HepG2 (cell line): ENCODE data around the gene TNFSF12. TPM values are rescaled to one million over a fixed set of nuclear protein-coding genes. Genes with fewer than 3 reads are reported as not detected.

Experiments used
- ATAC-seq: fragments of 200-7000 bp; cut with Tn5 transposase; 3 replicates; pipeline ENCODE4 v1.9.1; 2020; ENCODE audit warnings: mild to moderate bottlenecking, moderate library complexity
- BruUV-seq: library from RNA; stranded (reverse); fragments of 400-500 nt; replicated peaks from 2 replicates; lab custom pipeline; 2021; lab: Mats Ljungman, UMichigan
- CTCF ChIA-PET: fragments of 300-600 bp; formaldehyde crosslinking; extraction: SDS; loops from one replicate; lab custom pipeline; 2021; ENCODE audit warnings: low total read pairs, inconsistent platforms, low intra/inter-chr PET ratio; lab: Yijun Ruan, JAX
- POLR2A ChIA-PET: fragments of 350-600 bp; sonication (Branson Sonifier 250); formaldehyde crosslinking; loops from one replicate; lab custom pipeline; 2020; ENCODE audit warnings: antibody characterized with exemption, inconsistent platforms; lab: Yijun Ruan, JAX
- DNase-seq: peaks from one replicate; pipeline ENCODE4 v3.0.0-alpha.2; 2015; ENCODE audit warnings: low spot score
- FAIRE-seq: peaks from 3 replicates; lab custom pipeline; 2011; peaks lifted over from hg19 to GRCh38; lab: Jason Lieb, UNC
- H2AFZ ChIP-seq: one replicate; pipeline ENCODE4 v1.6.1; 2011; ENCODE audit warnings: low read length, inconsistent platforms
- H3K27ac ChIP-seq: fragments of 300-600 bp; 3 replicates; pipeline ENCODE4 v1.8.0; 2011; ENCODE audit warnings: mixed run types, mild to moderate bottlenecking, mixed read lengths, low read length, inconsistent platforms; ENCODE audit not compliant: insufficient read depth; ENCODE audit errors: extremely low read length
- H3K27me3 ChIP-seq, 2 experiments: fragments of 200-600 bp in 1 of 2; 2 replicates in 1 of 2; 3 replicates in 1 of 2; pipeline versions ENCODE4 v1.6.0 to v1.8.0; 2011; ENCODE audit warnings: low read length in 2 of 2, mild to moderate bottlenecking in 2 of 2, moderate library complexity in 2 of 2, inconsistent platforms in 1 of 2; ENCODE audit not compliant: insufficient read depth in 2 of 2, control insufficient read depth in 1 of 2
- H3K36me3 ChIP-seq, 2 experiments: fragments of 200-600 bp in 1 of 2; replicated peaks in 1 of 2; 2 replicates in 1 of 2; 3 replicates in 1 of 2; pipeline versions ENCODE4 v1.5.1 to v1.8.0; 2011; ENCODE audit warnings: low read length in 2 of 2, inconsistent platforms in 1 of 2; ENCODE audit not compliant: insufficient read depth in 2 of 2, control insufficient read depth in 1 of 2
- H3K4me1 ChIP-seq: 2 replicates; pipeline ENCODE4 v1.5.1; 2012; ENCODE audit warnings: low read length, inconsistent platforms; ENCODE audit not compliant: insufficient read depth
- H3K4me2 ChIP-seq: 2 replicates; pipeline ENCODE4 v1.6.0; 2011; ENCODE audit warnings: low read depth, low read length, inconsistent platforms
- H3K4me3 ChIP-seq, 3 experiments: fragments of 200-600 bp in 1 of 3; sonication (generic), shearing (Covaris generic) in 1 of 3; replicated peaks in 1 of 3; 2 replicates each; pipeline ENCODE4 v1.5.1; 2011 to 2016; ENCODE audit warnings: low read length in 3 of 3, inconsistent platforms in 2 of 3, low read depth in 2 of 3, mild to moderate bottlenecking in 2 of 3, control low read depth in 1 of 3, mixed read lengths in 1 of 3; ENCODE audit not compliant: insufficient read depth in 1 of 3
- H3K79me2 ChIP-seq: one replicate; pipeline ENCODE4 v1.6.1; 2011; ENCODE audit warnings: low read length, inconsistent platforms; ENCODE audit not compliant: insufficient read depth
- H3K9ac ChIP-seq: 2 replicates; pipeline ENCODE4 v1.6.0; 2011; ENCODE audit warnings: mild to moderate bottlenecking, low read depth, low read length, inconsistent platforms; ENCODE audit not compliant: insufficient read depth
- H3K9me3 ChIP-seq: 2 replicates; pipeline ENCODE4 v1.5.1; 2012; ENCODE audit warnings: mild to moderate bottlenecking, low read length
- H4K20me1 ChIP-seq: 2 replicates; pipeline ENCODE4 v1.6.0; 2011; ENCODE audit warnings: inconsistent platforms, mild to moderate bottlenecking, low read length, moderate library complexity; ENCODE audit not compliant: insufficient read depth
- DPF2 ChIP-seq: sonication (generic); formaldehyde crosslinking; IDR thresholded peaks from 2 replicates; pipeline ENCODE4 v1.4.0; 2020; ENCODE audit warnings: mild to moderate bottlenecking, low read depth, missing genetic modification reagents, borderline replicate concordance
- DRAP1 ChIP-seq: IDR thresholded peaks from 2 replicates; pipeline ENCODE4 v1.6.1; 2016; ENCODE audit warnings: missing genetic modification reagents, missing compliant biosample characterization
- GZF1 ChIP-seq: sonication (generic); formaldehyde crosslinking; IDR thresholded peaks from 2 replicates; pipeline ENCODE4 v1.5.1; 2020; ENCODE audit warnings: mild to moderate bottlenecking, missing genetic modification reagents
- JARID2 ChIP-seq: sonication (generic); formaldehyde crosslinking; IDR thresholded peaks from 2 replicates; pipeline ENCODE4 v1.8.1; 2023; ENCODE audit warnings: missing genetic modification reagents, inconsistent platforms; ENCODE audit not compliant: insufficient replicate concordance
- NFE2L2 ChIP-seq: fragments of 150-350 bp; IDR thresholded peaks from 2 replicates; pipeline ENCODE4 v1.6.1; 2014; ENCODE audit warnings: low read length
- TEAD3 ChIP-seq: optimal IDR thresholded peaks from 2 replicates; pipeline ENCODE3; 2016; ENCODE audit warnings: borderline replicate concordance
- TMF1 ChIP-seq: sonication (generic); formaldehyde crosslinking; IDR thresholded peaks from 2 replicates; pipeline ENCODE4 v1.8.1; 2022; ENCODE audit warnings: low read depth, missing genetic modification reagents
- ZNF432 ChIP-seq: sonication (generic); formaldehyde crosslinking; IDR thresholded peaks from 2 replicates; pipeline ENCODE4 v1.5.0; 2020; ENCODE audit warnings: missing genetic modification reagents, mild to moderate bottlenecking, borderline replicate concordance
- ZNF737 ChIP-seq: sonication (generic); formaldehyde crosslinking; IDR thresholded peaks from 2 replicates; pipeline ENCODE4 v1.5.0; 2020; ENCODE audit warnings: missing genetic modification reagents, mild to moderate bottlenecking, borderline replicate concordance
- WGBS: methylation state at CpG from one replicate; pipeline ENCODE4 v1.1.6; 2017; ENCODE audit warnings: low lambda C conversion rate; 5-methylcytosine and 5-hydroxymethylcytosine counted together
- in situ Hi-C: cut with HindIII; loops from 2 replicates; pipeline ENCODE4 v1.10.0; 2017; ENCODE audit warnings: low pct_unique_long_range_greater_than_20kb; ENCODE audit not compliant: extremely low pct_ligation_motif_present
- intact Hi-C: fragments of 100-400 bp; cut with micrococcal nuclease; formaldehyde crosslinking; loops from one replicate; pipeline ENCODE4 v1.10.0; 2022; ENCODE audit not compliant: unreplicated experiment
- polyA plus RNA-seq, 8 experiments: library from polyadenylated mRNA; depleted of rRNA in 3 of 8; stranded (reverse) in 7 of 8; unstranded in 1 of 8; fragments of >200 nt; fragmentation: Illumina TruSeq in 4 of 8; extraction: Trizol in 4 of 8; gene quantifications; 2 replicates each; pipeline versions ENCODE4 v1.2.1 to v1.2.3, GENCODE V29; 2011 to 2016; ENCODE audit warnings: low read depth in 4 of 8, missing spikeins in 1 of 8, mixed read lengths in 1 of 8; ENCODE audit not compliant: insufficient read depth in 1 of 8
- total RNA-seq, 5 experiments: library from RNA; depleted of rRNA; stranded (reverse); fragments of >200 nt; fragmentation: Illumina TruSeq; extraction: Trizol; gene quantifications; 2 replicates each; pipeline ENCODE4 v1.2.3, GENCODE V29; 2016; ENCODE audit warnings: low read depth in 1 of 5

TNFSF12 gene
- total and polyA plus RNA-seq, 2 of the 13 experiments (the other 11 are each of a cell fraction or from before 2014, with no cell fraction given) = 0.93 to 7.2 TPM

DNA sequence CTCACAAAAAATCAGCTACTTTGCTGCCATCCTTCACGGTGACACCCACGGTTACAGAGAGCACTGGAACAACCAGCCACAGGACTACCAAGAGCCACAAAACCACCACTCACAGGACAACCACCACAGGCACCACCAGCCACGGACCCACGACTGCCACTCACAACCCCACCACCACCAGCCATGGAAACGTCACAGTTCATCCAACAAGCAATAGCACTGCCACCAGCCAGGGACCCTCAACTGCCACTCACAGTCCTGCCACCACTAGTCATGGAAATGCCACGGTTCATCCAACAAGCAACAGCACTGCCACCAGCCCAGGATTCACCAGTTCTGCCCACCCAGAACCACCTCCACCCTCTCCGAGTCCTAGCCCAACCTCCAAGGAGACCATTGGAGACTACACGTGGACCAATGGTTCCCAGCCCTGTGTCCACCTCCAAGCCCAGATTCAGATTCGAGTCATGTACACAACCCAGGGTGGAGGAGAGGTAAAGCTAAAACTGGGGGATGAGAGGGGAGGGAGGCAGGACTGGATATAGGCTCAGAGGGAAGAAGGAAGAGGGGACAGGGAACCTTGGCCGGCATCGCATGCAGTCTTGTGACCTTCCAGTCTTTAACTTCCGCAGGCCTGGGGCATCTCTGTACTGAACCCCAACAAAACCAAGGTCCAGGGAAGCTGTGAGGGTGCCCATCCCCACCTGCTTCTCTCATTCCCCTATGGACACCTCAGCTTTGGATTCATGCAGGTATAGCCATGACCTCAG lies 31.2 kb downstream of the TNFSF12 start (continued):
- TF ChIP-seq TMF1 (CRISPR knock-in tag) (no peak), GZF1 (no peak), DPF2 (CRISPR knock-in tag) (0 out of 2 replicates have a peak, but pooled peaks have one; percentile 4)
- TF ChIP-seq, all 625 proteins: peak for 11

GRCh38 chr17:7580604-7581575 lies 32.0 kb downstream of the TNFSF12 start:
- in situ Hi-C loops = no loop called here
- Histone ChIP-seq H3K4me3 (peak overlapping the region in 1 of 3 experiments; percentile 58; a peak in 1 of 6 replicates), H3K4me2 (peak overlapping the region; percentile 72), H3K9me3 (no peaks in the 10 kb centered on the region), H3K79me2 (peaks cover 33% of the 10 kb centered on the region), H2AFZ (no peak overlapping the region), H3K27ac (peak overlapping the region; percentile 88), H3K36me3 (peaks cover 8 to 30% of the 10 kb centered on the region in 2 experiments), H3K4me1 (peaks cover 80% of the 10 kb centered on the region), H4K20me1 (peaks cover 35% of the 10 kb centered on the region), H3K9ac (peak overlapping the region; percentile 75; the same call in 1 of the 2 replicates), H3K27me3 (no peaks in the 10 kb centered on the region; a peak in 1 of 5 replicates)
- TF ChIP-seq NFE2L2 (no peak), JARID2 (CRISPR knock-in tag) (no peak), ZNF737 (no peak), TEAD3 (CRISPR knock-in tag) (no peak), ZNF432 (CRISPR knock-in tag) (no peak), DRAP1 (CRISPR knock-in tag) (no peak)
- CTCF ChIA-PET = no interaction called here
- intact Hi-C loops = no loop called here
- POLR2A ChIA-PET = interaction anchor here (1.3 to 3.6 kb wide), 2 partner anchors 47 to 106 kb away, joined by 6 to 37 read pairs; partner anchors contain the start of genes SAT2 and TP53
- ATAC-seq (no peak; the same call in 2 of the 3 replicates), DNase-seq (no peak), FAIRE-seq (no peak)
- BruUV-seq = no TSS peak
- 92% methylated on average over 23 of the region's 23 CpGs for WGBS
